ENCODE measurements around the gene GOLGA6L25.
A peak's percentile ranks its signal among the peaks of the same experiment; 100 is the strongest.
"Not testable (repeated sequence)": the region's sequence is repeated elsewhere in the genome, so short reads cannot be mapped to it uniquely, and the experiment has no call there.

GOLGA6L25 gene, protein sequence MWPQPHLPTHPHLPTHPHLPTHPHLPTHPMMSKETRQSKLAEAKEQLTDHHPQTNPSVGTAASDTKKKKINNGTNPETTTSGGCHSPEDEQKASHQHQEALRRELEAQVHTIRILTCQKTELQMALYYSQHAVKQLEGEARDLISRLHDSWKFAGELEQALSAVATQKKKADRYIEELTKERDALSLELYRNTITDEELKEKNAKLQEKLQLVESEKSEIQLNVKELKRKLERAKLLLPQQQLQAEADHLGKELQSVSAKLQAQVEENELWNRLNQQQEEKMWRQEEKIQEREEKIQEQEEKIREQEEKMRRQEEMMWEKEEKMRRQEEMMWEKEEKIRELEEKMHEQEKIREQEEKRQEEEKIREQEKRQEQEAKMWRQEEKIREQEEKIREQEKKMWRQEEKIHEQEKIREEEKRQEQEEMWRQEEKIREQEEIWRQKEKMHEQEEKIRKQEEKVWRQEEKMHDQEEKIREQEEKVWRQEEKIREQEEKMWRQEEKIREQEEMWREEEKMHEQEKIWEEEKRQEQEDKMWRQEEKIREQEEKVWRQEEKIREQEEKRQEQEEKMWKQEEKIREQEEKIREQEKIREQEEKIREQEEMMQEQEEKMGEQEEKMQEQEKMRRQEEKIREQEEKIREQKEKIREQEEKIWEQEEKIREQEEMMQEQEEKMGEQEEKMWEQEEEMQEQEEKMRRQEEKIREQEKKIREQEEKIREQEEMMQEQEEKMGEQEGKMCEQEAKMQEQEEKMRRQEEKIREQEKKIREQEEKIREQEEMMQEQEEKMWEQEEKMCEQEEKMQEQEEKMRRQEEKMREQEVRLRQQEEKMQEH

DNA sequence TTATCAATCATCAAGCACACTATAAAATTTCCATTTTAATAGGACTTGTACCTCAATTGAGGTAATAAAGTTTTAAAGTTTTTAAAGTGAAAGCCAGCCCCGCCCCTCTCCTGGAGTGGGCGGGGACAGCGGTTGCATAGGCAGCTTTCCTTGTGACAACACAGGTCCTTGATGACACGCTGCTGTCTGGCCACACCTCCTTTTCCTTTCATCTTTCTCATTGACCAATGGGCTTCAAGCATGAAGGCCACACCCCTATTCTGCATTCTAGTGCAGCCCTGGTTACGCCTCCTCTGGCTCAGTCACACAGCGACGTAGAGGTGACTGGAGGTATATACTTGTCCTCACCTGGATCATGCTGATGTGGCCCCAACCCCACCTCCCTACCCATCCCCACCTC is at the start of gene GOLGA6L25:
Gene GOLGA6L25, plus strand, starts transcription at position 301 of the 400 bp plus-strand sequence. Its CDS starts 61 bp downstream, at position 362.
- not testable (repeated sequence) for DNase-seq; H3K4me3 Mint-ChIP-seq; H3K4me1 Mint-ChIP-seq; H3K27ac Mint-ChIP-seq; H3K36me3 Mint-ChIP-seq (ENCODE audit: low read depth); H3K27me3 Mint-ChIP-seq (ENCODE audit: low read depth, poor library complexity); H3K9me3 Mint-ChIP-seq

DNA sequence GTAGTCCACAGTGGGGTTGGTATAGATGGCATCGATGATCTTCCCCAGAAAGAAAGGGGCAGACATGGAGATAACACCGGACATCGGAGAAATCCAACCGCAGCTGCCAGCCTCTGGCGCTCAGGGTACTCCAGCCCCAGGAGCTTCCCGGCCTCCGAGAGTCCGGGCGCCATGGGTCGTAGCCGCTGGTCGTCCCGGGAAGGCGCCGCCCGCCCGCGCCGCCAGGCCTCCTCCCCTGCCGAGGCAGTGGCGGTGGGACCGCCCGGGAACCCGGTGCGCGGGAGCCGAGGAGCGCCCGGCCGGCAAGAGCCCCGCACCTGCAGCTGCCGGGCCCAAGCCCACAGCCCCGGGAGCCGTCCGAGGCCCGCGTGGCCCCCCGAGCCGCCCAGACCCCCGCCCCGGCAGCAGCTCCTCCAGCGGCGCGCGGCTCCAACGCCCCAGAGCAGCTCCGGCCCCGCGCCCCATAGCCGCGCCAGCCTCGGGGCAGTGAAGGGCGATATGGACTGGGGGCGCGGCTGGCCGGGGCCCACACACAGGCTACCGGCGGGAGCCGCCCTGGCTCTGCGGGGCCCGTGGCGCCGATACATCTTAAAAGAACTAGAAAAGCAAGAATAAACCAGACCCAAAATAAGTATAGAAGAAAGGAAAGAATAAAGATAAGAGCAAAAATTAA is 45.0 kb upstream of the GOLGA6L25 start:
- not testable (repeated sequence) for H3K27ac Mint-ChIP-seq; H3K4me1 Mint-ChIP-seq; H3K27me3 Mint-ChIP-seq (ENCODE audit: low read depth, poor library complexity); H3K9me3 Mint-ChIP-seq; H3K4me3 Mint-ChIP-seq; H3K36me3 Mint-ChIP-seq (ENCODE audit: low read depth)
- DNase-seq = peak; percentile 10

DNA sequence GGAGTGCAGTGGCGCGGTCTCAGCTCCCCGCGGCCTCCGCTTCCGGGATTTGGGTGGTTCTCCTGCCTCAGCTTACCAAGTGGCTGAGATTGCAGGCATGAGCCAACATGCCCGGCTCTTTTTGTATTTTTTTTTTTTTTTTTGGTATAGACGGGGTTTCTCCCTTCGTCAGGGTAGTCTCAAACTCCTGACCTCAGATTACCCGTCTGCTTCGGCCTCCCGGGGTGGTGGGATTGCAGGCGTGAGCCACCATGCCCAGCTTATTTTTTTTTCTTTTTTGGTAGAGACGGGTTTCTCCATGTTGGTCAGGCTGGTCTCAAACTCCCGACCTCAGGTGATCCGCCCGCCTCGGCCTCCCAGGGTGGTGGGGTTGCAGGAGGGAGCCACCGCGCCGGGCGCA is 39.2 kb upstream of the GOLGA6L25 start:
- DNase-seq; H3K4me1 Mint-ChIP-seq; H3K27me3 Mint-ChIP-seq (ENCODE audit: low read depth, poor library complexity); H3K9me3 Mint-ChIP-seq; H3K27ac Mint-ChIP-seq; H3K4me3 Mint-ChIP-seq; H3K36me3 Mint-ChIP-seq (ENCODE audit: low read depth): not testable (repeated sequence)

DNA sequence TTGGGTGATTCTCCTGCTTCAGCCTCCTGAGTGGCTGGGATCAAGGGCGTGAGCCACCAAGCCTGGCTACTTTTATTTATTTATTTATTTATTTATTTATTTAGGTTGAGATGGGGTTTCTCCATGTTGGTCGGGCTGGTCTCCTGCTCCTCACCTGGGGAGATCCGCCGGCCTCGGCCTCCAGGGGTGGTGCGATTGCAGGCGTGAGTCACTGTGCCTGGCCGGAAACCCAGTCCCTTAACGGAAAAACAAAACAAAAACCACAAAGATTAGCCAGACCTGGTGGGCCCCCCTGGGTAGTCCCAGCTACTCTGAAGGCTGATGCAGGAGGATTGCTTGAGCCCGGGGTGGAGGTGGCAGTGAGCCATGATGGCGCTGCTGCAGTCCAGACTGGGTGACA is 38.2 kb upstream of the GOLGA6L25 start:
- not testable (repeated sequence) for H3K4me1 Mint-ChIP-seq; H3K4me3 Mint-ChIP-seq; H3K27ac Mint-ChIP-seq; H3K27me3 Mint-ChIP-seq (ENCODE audit: low read depth, poor library complexity); H3K9me3 Mint-ChIP-seq; DNase-seq; H3K36me3 Mint-ChIP-seq (ENCODE audit: low read depth)

DNA sequence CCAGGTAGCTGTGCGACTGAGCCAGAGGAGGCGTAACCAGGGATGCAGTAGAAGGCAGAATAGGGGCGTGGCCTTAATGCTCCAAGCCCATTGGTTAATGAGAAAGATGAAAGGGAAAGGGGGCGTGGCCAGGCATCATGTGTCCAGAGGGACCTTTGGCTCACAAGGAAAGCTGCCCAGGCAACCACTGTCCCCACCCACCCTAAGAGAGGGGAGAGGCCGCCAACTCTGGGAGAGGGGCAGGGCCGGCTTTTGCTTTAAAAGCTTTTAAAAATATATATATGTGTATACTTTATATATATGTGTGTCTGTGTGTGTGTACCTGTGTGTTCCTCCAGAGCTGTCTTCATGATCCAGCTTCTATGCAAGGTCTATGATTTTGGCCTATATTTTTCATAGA is 20.4 kb upstream of the GOLGA6L25 start, which contains the start of gene GOLGA8G:
Gene GOLGA8G, minus strand, starts transcription at position 18 of the 400 bp plus-strand sequence. CDS start 62 bp downstream, outside the sequence.
- DNase-seq; H3K4me1 Mint-ChIP-seq; H3K4me3 Mint-ChIP-seq; H3K9me3 Mint-ChIP-seq; H3K36me3 Mint-ChIP-seq (ENCODE audit: low read depth); H3K27me3 Mint-ChIP-seq (ENCODE audit: low read depth, poor library complexity); H3K27ac Mint-ChIP-seq: not testable (repeated sequence)

DNA sequence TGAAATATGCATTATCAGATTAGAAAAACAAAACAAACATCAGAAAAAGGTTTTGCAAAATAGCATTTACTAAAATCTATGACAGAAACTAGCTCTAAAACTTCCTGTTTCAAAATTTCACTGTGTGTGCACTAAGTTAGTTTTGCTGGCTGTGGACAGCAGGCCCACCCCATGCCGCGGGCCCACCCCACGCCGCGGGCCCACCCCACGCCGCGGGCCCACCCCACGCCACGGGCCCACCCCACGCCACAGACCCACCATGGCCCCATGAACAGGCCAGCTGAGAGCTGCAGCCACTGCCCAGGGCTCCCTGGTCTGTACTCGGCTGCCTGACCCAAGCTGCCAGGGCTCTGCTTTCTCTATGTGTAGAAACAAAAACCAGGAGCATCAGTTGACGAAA is 20.0 kb downstream of the GOLGA6L25 start:
- DNase-seq = not testable (repeated sequence)

DNA sequence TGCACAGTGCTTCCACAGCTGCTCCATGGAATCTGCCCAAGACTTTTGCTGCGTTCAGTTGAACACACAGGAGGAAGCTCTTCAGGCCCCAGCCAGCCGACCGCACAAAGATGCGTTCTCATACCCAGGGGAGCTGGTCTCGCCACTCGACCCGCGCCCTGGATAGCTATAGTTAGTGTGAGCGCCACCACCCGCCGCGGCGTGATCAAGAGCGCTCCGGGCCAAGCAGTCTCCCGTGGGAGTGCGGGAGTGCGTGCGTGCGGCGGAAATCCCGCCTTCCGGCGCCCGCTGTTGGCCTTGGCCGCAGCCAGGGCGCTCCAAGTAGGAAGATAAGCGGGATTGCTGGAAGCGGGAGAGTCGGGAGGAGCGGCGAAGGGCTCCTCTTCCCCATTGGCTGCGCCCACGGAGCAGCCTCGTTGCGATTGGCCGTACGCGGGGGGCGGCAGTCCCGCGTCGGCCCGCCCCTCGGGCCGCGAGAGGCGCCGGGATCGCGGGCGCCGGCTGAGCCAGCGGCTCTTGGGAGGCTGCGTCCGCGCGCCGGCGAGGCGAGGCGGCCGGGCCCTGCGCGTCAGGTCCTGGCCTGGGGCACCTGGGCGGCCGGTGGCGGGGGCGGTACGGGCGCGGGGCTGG is 35.7 kb downstream of the GOLGA6L25 start:
- not testable (repeated sequence) for H3K4me1 Mint-ChIP-seq, H3K9me3 Mint-ChIP-seq, H3K27ac Mint-ChIP-seq

More for the DNA sequence above, 20.0 kb downstream of the GOLGA6L25 start:
- H3K36me3 Mint-ChIP-seq (ENCODE audit: low read depth); H3K27ac Mint-ChIP-seq; H3K4me1 Mint-ChIP-seq; H3K27me3 Mint-ChIP-seq (ENCODE audit: low read depth, poor library complexity); H3K4me3 Mint-ChIP-seq; H3K9me3 Mint-ChIP-seq: not testable (repeated sequence)

DNA sequence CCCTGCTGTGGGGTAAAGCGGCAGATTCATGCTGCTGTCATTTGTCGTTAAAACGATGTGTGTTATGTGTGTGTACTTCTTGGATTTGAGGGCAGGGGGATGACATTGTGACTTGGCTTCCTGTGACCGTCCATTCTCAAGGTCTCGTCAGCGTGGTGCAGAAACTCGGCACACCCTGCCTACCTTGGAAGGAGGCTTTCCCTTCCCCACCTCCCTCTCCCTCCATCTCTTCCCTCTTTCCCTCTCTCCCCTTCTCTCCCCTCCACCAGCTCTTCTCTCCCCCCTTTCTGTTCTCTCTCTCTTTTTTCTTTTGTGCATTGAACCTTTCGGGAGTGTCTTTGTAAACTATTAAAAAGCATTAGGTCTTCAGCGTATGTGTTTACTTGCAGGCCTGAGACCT is 36.4 kb downstream of the GOLGA6L25 start:
- DNase-seq; H3K36me3 Mint-ChIP-seq (ENCODE audit: low read depth); H3K27me3 Mint-ChIP-seq (ENCODE audit: low read depth, poor library complexity); H3K9me3 Mint-ChIP-seq; H3K4me1 Mint-ChIP-seq: not testable (repeated sequence)
- Mint-ChIP-seq H3K27ac (peak overlapping the region; percentile 96), H3K4me3 (peak overlapping the region; percentile 90)

More for the DNA sequence above, 35.7 kb downstream of the GOLGA6L25 start:
- H3K36me3 Mint-ChIP-seq (ENCODE audit: low read depth); H3K27me3 Mint-ChIP-seq (ENCODE audit: low read depth, poor library complexity); H3K4me3 Mint-ChIP-seq; DNase-seq: not testable (repeated sequence)

DNA sequence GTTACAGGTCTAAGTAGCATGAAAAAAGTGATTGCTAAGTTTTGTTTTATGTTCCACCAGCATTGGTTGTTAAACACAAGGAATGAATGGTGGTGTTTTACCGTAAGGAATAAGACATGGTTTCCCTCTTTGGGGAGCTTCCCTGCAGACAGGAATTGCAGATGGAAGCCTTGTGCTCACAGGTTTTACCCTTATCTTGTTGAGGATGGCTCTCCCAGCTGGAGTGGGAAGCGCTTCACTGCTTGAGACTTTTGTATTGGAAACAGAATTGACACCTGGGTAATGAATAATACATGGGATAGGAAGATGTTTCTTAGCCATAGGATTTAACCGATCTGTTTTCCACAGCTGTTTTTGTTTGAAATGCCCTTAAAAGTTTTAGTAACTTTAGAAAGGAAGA is 39.0 kb downstream of the GOLGA6L25 start:
- H3K9me3 Mint-ChIP-seq; H3K27ac Mint-ChIP-seq; H3K4me1 Mint-ChIP-seq; H3K27me3 Mint-ChIP-seq (ENCODE audit: low read depth, poor library complexity); H3K4me3 Mint-ChIP-seq; DNase-seq; H3K36me3 Mint-ChIP-seq (ENCODE audit: low read depth): not testable (repeated sequence)

DNA sequence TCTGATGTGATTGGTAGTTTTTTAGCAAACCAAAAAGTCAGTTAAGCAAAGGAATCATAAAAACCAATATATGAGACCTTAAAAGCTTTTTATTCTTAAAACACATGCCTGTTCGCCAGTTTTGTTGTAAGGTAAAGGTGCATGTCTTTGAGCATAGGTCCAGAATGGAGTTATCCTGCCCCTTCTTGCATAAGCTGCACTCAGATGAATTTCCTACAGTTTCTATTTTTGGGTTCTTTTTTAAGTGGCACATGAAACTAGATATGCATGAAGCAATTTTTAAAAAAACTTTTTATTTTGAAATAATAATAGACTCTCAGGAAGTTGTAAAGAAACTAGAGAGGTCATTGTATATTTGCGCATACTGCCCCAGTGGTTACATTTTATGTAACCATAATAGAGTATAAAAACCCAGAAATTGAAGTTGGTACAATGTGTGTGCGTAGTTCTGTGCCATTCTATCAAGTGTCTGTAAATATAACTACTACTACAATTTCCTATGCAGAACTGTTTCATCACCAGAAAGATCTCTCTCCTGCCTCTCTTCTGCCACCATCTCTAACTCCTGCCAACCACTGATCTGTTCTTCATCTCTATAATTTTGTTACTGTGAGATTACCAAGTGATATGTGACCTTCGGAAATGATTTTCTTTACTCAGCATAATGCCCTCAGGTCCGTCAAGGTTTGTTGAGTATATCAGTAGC is 40.2 kb downstream of the GOLGA6L25 start:
- H3K27me3 Mint-ChIP-seq (ENCODE audit: low read depth, poor library complexity); H3K4me1 Mint-ChIP-seq; H3K9me3 Mint-ChIP-seq; H3K36me3 Mint-ChIP-seq (ENCODE audit: low read depth); DNase-seq; H3K27ac Mint-ChIP-seq; H3K4me3 Mint-ChIP-seq: not testable (repeated sequence)

DNA sequence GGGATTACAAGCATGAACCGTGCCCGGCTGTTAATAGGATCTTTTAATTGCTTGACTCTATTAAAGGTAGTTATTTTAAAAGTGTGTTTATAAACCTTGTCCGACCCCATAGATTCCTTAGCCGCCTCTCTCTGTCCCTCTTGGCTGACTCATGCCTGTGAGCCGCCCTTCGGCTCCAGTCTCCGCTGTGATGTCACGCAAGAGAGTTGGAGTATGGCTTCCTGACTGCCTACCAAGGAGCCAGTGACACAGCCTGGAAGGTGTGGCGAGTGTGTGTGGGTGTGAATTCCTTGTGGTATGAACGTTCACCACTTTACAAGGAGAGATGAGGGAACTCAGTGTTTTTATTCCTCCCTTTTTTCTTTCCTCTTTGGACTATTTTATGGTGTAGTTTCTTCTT is 44.1 kb downstream of the GOLGA6L25 start:
- H3K36me3 Mint-ChIP-seq (ENCODE audit: low read depth) = peaks cover 17% of the 10 kb centered on the region
- H3K9me3 Mint-ChIP-seq; H3K4me3 Mint-ChIP-seq; DNase-seq; H3K27ac Mint-ChIP-seq; H3K4me1 Mint-ChIP-seq; H3K27me3 Mint-ChIP-seq (ENCODE audit: low read depth, poor library complexity): not testable (repeated sequence)

DNA sequence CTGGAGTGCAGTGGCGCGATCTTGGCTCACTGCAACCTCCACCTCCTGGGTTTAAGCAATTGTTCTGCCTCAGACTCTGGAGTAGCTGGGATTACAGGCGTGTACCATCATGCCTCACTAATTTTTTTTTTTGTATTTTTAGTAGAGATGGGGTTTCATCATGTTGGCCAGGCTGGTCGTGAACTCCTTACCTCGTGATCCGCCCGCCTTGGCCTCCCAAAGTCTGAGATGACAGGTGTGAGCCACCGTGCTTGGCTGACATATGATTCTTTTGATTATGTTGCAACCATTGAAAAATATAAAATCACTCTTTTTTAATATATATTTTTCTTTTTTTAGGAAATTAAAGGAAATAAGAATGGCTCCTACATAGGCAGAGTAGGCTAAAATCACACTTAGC is 44.8 kb downstream of the GOLGA6L25 start:
- DNase-seq; H3K27me3 Mint-ChIP-seq (ENCODE audit: low read depth, poor library complexity); H3K4me3 Mint-ChIP-seq; H3K27ac Mint-ChIP-seq; H3K4me1 Mint-ChIP-seq; H3K9me3 Mint-ChIP-seq: not testable (repeated sequence)
- H3K36me3 Mint-ChIP-seq (ENCODE audit: low read depth) = peaks cover 17% of the 10 kb centered on the region

DNA sequence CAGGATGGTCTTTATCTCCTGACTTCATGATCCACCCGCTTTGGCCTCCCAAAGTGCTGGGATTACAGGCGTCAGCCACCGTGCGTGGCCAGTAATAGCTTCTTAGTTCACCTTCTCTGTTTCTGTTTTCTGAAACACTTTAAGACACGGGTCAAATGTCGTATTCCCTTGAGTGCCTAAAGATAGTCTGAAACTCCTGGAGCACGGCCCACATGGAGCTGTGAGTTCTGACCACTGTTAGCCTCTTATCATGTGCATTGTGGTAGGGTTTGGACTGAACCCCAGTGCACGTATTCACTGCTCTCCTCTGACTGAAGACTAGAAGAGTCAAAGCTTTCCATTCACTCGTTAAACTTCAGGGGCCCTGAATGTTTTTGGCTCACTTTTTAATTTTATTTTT is 48.8 kb downstream of the GOLGA6L25 start:
- DNase-seq; H3K9me3 Mint-ChIP-seq; H3K27me3 Mint-ChIP-seq (ENCODE audit: low read depth, poor library complexity); H3K4me1 Mint-ChIP-seq; H3K4me3 Mint-ChIP-seq; H3K27ac Mint-ChIP-seq: not testable (repeated sequence)
- peaks cover 11% of the 10 kb centered on the region for H3K36me3 Mint-ChIP-seq (ENCODE audit: low read depth)

Data from nephron progenitor cell (in vitro differentiated cells).